ENCODE measurements around the gene S100PBP.

Gene S100PBP

GRCh38 chr1:32886828-32887414, 69.5 kb downstream of the S100PBP start:
- DNase-seq (ENCODE audit: low read depth in 3 of 3): no peak

- DNase-seq (ENCODE audit: low read depth in 3 of 3): no peak
These were observed 70.2 kb downstream of the S100PBP start for GRCh38 chr1:32887623-32888022.

- no peak for DNase-seq (ENCODE audit: low read depth in 3 of 3)
These were observed 70.7 kb downstream of the S100PBP start for GRCh38 chr1:32888134-32888533.

GRCh38 chr1:32888677-32889420, 71.4 kb downstream of the S100PBP start:
- no peak for DNase-seq (ENCODE audit: low read depth in 3 of 3)

GRCh38 chr1:32889731-32890278, 72.4 kb downstream of the S100PBP start:
- DNase-seq (ENCODE audit: low read depth in 3 of 3): no peak

GRCh38 chr1:32890516-32891240, 73.2 kb downstream of the S100PBP start:
- no peak for DNase-seq (ENCODE audit: low read depth in 3 of 3)

GRCh38 chr1:32891241-32891570, 73.8 kb downstream of the S100PBP start:
- DNase-seq (ENCODE audit: low read depth in 3 of 3): no peak

GRCh38 chr1:32891630-32892029, 74.2 kb downstream of the S100PBP start:
- no peak for DNase-seq (ENCODE audit: low read depth in 3 of 3)

GRCh38 chr1:32892368-32893197, 75.1 kb downstream of the S100PBP start:
- DNase-seq (ENCODE audit: low read depth in 3 of 3): no peak

GRCh38 chr1:32893198-32894018, 76.0 kb downstream of the S100PBP start:
- DNase-seq (ENCODE audit: low read depth in 3 of 3): peak in 1 of 3 experiments; percentile 18

- no peak for DNase-seq (ENCODE audit: low read depth in 3 of 3)
These were observed 76.7 kb downstream of the S100PBP start for GRCh38 chr1:32894019-32894600.

- DNase-seq (ENCODE audit: low read depth in 3 of 3): no peak
These were observed 77.2 kb downstream of the S100PBP start for GRCh38 chr1:32894681-32895080.

- no peak for DNase-seq (ENCODE audit: low read depth in 3 of 3)
These were observed 78.1 kb downstream of the S100PBP start for GRCh38 chr1:32895325-32896215.

- no peak for DNase-seq (ENCODE audit: low read depth in 3 of 3)
These were observed 79.0 kb downstream of the S100PBP start for GRCh38 chr1:32896451-32896850.

- DNase-seq (ENCODE audit: low read depth in 3 of 3): no peak
These were observed 79.9 kb downstream of the S100PBP start for GRCh38 chr1:32897082-32898049.

GRCh38 chr1:32898056-32898455, 80.6 kb downstream of the S100PBP start:
- DNase-seq (ENCODE audit: low read depth in 3 of 3): no peak

GRCh38 chr1:32898958-32899357, 81.5 kb downstream of the S100PBP start:
- DNase-seq (ENCODE audit: low read depth in 3 of 3): no peak

GRCh38 chr1:32899586-32900296, 82.3 kb downstream of the S100PBP start:
- no peak for DNase-seq (ENCODE audit: low read depth in 3 of 3)
